Fibroblast of skin of right quadriceps (primary cell): ENCODE results near the gene NUP188.

ENCODE experiments used
- DNase-seq: peaks from one replicate; pipeline ENCODE4 v3.0.0-alpha.2; 2013

The NUP188 gene

GRCh38 chr9:128947527-128948301 is at the start of gene NUP188, which contains the start of gene DOLK:
TSS of gene NUP188 (plus strand) at chr9:128947699. CDS start at chr9:128947720, 21 bp downstream.
TSS of gene DOLK (minus strand) at chr9:128947603. CDS start at chr9:128947303, 300 bp downstream.
- DNase-seq: peak; percentile 91

GRCh38 chr9:128898382-128898781 is 49.1 kb upstream of the NUP188 start:
- no peak for DNase-seq

GRCh38 chr9:128898845-128899565 is 48.5 kb upstream of the NUP188 start:
- no peak for DNase-seq

- no peak for DNase-seq
Measured at GRCh38 chr9:128899566-128900322, 47.8 kb upstream of the NUP188 start.

GRCh38 chr9:128901379-128901778 is 46.1 kb upstream of the NUP188 start:
- no peak for DNase-seq

GRCh38 chr9:128901822-128902221 is 45.7 kb upstream of the NUP188 start:
- no peak for DNase-seq

- DNase-seq: no peak
Measured at GRCh38 chr9:128902351-128903078, 45.0 kb upstream of the NUP188 start.

GRCh38 chr9:128903079-128903461 is 44.4 kb upstream of the NUP188 start:
- DNase-seq: no peak

GRCh38 chr9:128903871-128904620 is 43.5 kb upstream of the NUP188 start:
- no peak for DNase-seq

GRCh38 chr9:128905964-128906363 is 41.5 kb upstream of the NUP188 start:
- no peak for DNase-seq

GRCh38 chr9:128906741-128907140 is 40.8 kb upstream of the NUP188 start:
- DNase-seq: no peak

- DNase-seq: no peak
Measured at GRCh38 chr9:128908372-128908771, 39.1 kb upstream of the NUP188 start.

- DNase-seq: no peak
Measured at GRCh38 chr9:128909859-128910258, 37.6 kb upstream of the NUP188 start.

GRCh38 chr9:128910906-128911305 is 36.6 kb upstream of the NUP188 start:
- no peak for DNase-seq

GRCh38 chr9:128911529-128912035 is 35.9 kb upstream of the NUP188 start:
- peak; percentile 93 for DNase-seq

GRCh38 chr9:128912270-128912853 is 35.1 kb upstream of the NUP188 start:
- peak; percentile 91 for DNase-seq

- DNase-seq: no peak
Measured at GRCh38 chr9:128913048-128913900, 34.2 kb upstream of the NUP188 start.

- no peak for DNase-seq
Measured at GRCh38 chr9:128913995-128914772, 33.3 kb upstream of the NUP188 start.

GRCh38 chr9:128916204-128916603 is 31.3 kb upstream of the NUP188 start:
- DNase-seq: no peak

GRCh38 chr9:128916745-128917144 is 30.8 kb upstream of the NUP188 start:
- DNase-seq: no peak
